ENCODE measurements around the gene ITSN2.

Gene ITSN2

GRCh38 chr2:24332791-24333540 lies 27.4 kb downstream of the ITSN2 start:
- DNase-seq = no peak

GRCh38 chr2:24330161-24330560 lies 30.2 kb downstream of the ITSN2 start:
- no peak for DNase-seq

GRCh38 chr2:24329700-24330099 lies 30.6 kb downstream of the ITSN2 start:
- no peak for DNase-seq

GRCh38 chr2:24328010-24328409 lies 32.3 kb downstream of the ITSN2 start:
- DNase-seq = no peak

- no peak for DNase-seq
Observed at GRCh38 chr2:24317491-24317920, 42.8 kb downstream of the ITSN2 start.

GRCh38 chr2:24315669-24316068 lies 44.7 kb downstream of the ITSN2 start:
- no peak for DNase-seq

GRCh38 chr2:24313744-24314632 lies 46.3 kb downstream of the ITSN2 start:
- DNase-seq = no peak

- no peak for DNase-seq
Observed at GRCh38 chr2:24307961-24308360, 52.4 kb downstream of the ITSN2 start.

GRCh38 chr2:24304631-24305030 lies 55.7 kb downstream of the ITSN2 start:
- no peak for DNase-seq

- peak; percentile 73 for DNase-seq
Observed at GRCh38 chr2:24304098-24304497, 56.2 kb downstream of the ITSN2 start.

GRCh38 chr2:24301599-24301998 lies 58.7 kb downstream of the ITSN2 start:
- no peak for DNase-seq

- no peak for DNase-seq
Observed at GRCh38 chr2:24297663-24298062, 62.7 kb downstream of the ITSN2 start.

- DNase-seq = no peak
Observed at GRCh38 chr2:24287171-24287570, 73.2 kb downstream of the ITSN2 start.

- no peak for DNase-seq
Observed at GRCh38 chr2:24285484-24286152, 74.7 kb downstream of the ITSN2 start.

- no peak for DNase-seq
Observed at GRCh38 chr2:24280645-24281044, 79.7 kb downstream of the ITSN2 start.

GRCh38 chr2:24280161-24280560 lies 80.2 kb downstream of the ITSN2 start:
- no peak for DNase-seq

GRCh38 chr2:24276349-24276899 lies 83.9 kb downstream of the ITSN2 start:
- DNase-seq = no peak

GRCh38 chr2:24274809-24275208 lies 85.5 kb downstream of the ITSN2 start:
- no peak for DNase-seq

- DNase-seq = no peak
Observed at GRCh38 chr2:24273598-24273997, 86.7 kb downstream of the ITSN2 start.

- no peak for DNase-seq
Observed at GRCh38 chr2:24272907-24273306, 87.4 kb downstream of the ITSN2 start.

- no peak for DNase-seq
Observed at GRCh38 chr2:24272161-24272802, 88.1 kb downstream of the ITSN2 start.

GRCh38 chr2:24269265-24269664 lies 91.1 kb downstream of the ITSN2 start:
- DNase-seq = no peak

- DNase-seq = no peak
Observed at GRCh38 chr2:24265212-24265611, 95.1 kb downstream of the ITSN2 start.

All from femur (tissue), 1 donor.